Neural crest cell (in vitro differentiated cells): Measurements from ENCODE around the gene TACR1. TPM values are rescaled to one million over a fixed set of nuclear protein-coding genes. Genes with fewer than 3 reads are reported as not detected.

Experiments used
- DNase-seq: peaks from one replicate; pipeline ENCODE4 v3.0.0; 2021; ENCODE audit warnings: low read depth, mixed read lengths, low spot score
- H3K27ac Mint-ChIP-seq: one replicate; pipeline ENCODE4 v1.8.0; 2021; ENCODE audit warnings: mild to moderate bottlenecking, mixed read lengths; ENCODE audit not compliant: unreplicated experiment
- H3K27me3 Mint-ChIP-seq: 2 replicates; pipeline ENCODE4 v1.8.0; 2021; ENCODE audit warnings: low read depth, mild to moderate bottlenecking, mixed read lengths
- H3K36me3 Mint-ChIP-seq: 2 replicates; pipeline ENCODE4 v1.8.0; 2021; ENCODE audit warnings: low read depth, mild to moderate bottlenecking, mixed read lengths
- H3K4me1 Mint-ChIP-seq: 2 replicates; pipeline ENCODE4 v1.8.0; 2021; ENCODE audit warnings: mixed read lengths
- H3K4me3 Mint-ChIP-seq: one replicate; pipeline ENCODE4 v1.8.0; 2021; ENCODE audit warnings: mild to moderate bottlenecking, mixed read lengths
- H3K9me3 Mint-ChIP-seq: 2 replicates; pipeline ENCODE4 v1.8.0; 2021; ENCODE audit warnings: mixed read lengths
- total RNA-seq: library from RNA; stranded (reverse); gene quantifications from 2 replicates; pipeline ENCODE4 v1.2.1, GENCODE V29; 2021
- TF ChIP-seq, protein P1 (sequence below): fragments of 200-600 bp; sonication (generic); conservative IDR thresholded peaks from 2 replicates; pipeline ENCODE4 v1.5.0; 2021; ENCODE audit warnings: antibody characterized with exemption, mild to moderate bottlenecking

TACR1 gene
- total RNA-seq, 1 donor from 2014 or later: 0.30 TPM

DNA sequence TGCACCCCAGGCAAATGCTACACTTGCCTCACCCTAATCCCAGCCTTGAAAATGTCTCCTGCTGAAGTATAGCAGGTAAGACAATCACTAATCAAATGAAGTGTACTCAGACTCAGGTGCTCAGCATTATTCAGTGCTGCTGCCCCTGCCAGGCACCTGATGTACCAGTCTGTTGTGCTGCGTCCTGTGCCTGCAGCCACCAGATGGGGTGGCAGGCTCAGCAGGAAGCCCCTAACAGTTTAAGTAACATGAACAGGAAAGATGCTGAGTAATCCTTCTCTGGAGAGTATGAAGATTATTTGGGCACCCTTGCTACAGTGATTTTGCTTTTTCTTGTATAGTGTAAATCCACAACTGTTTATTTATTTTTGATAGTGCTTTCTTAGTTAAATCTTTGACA is 69.1 kb downstream of the TACR1 start:
- Mint-ChIP-seq H3K4me3 (no peak overlapping the region), H3K9me3 (peaks cover 8% of the 10 kb centered on the region), H3K4me1 (no peaks in the 10 kb centered on the region), H3K27ac (no peak overlapping the region), H3K27me3 (no peaks in the 10 kb centered on the region), H3K36me3 (no peaks in the 10 kb centered on the region)
- TF ChIP-seq, protein P1, sequence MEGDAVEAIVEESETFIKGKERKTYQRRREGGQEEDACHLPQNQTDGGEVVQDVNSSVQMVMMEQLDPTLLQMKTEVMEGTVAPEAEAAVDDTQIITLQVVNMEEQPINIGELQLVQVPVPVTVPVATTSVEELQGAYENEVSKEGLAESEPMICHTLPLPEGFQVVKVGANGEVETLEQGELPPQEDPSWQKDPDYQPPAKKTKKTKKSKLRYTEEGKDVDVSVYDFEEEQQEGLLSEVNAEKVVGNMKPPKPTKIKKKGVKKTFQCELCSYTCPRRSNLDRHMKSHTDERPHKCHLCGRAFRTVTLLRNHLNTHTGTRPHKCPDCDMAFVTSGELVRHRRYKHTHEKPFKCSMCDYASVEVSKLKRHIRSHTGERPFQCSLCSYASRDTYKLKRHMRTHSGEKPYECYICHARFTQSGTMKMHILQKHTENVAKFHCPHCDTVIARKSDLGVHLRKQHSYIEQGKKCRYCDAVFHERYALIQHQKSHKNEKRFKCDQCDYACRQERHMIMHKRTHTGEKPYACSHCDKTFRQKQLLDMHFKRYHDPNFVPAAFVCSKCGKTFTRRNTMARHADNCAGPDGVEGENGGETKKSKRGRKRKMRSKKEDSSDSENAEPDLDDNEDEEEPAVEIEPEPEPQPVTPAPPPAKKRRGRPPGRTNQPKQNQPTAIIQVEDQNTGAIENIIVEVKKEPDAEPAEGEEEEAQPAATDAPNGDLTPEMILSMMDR: no peak
- no peak for DNase-seq

DNA sequence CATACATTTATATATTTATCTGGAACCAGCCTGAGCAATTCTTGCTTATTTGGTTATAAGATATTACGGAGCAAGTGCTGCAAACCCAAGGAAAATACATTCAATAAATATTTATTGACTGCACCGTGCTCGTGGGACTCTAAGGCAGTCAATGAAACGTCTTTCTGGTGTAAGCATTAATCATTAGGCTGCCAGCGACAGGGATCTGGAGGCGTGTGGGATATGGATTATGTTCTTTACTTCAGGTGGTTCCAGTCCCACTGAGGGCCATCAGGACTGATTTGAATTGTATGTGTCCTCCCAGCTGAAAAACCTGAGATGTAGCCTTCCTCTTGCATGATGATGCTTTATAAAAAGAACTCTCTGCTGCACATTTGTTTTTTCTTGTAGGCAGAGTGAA is 75.4 kb downstream of the TACR1 start:
- Mint-ChIP-seq H3K4me1 (no peaks in the 10 kb centered on the region), H3K36me3 (no peaks in the 10 kb centered on the region), H3K27me3 (peaks cover 2% of the 10 kb centered on the region), H3K4me3 (no peak overlapping the region), H3K9me3 (peaks cover 8% of the 10 kb centered on the region), H3K27ac (no peak overlapping the region)
- no peak for DNase-seq
- TF ChIP-seq, protein P1: no peak

DNA sequence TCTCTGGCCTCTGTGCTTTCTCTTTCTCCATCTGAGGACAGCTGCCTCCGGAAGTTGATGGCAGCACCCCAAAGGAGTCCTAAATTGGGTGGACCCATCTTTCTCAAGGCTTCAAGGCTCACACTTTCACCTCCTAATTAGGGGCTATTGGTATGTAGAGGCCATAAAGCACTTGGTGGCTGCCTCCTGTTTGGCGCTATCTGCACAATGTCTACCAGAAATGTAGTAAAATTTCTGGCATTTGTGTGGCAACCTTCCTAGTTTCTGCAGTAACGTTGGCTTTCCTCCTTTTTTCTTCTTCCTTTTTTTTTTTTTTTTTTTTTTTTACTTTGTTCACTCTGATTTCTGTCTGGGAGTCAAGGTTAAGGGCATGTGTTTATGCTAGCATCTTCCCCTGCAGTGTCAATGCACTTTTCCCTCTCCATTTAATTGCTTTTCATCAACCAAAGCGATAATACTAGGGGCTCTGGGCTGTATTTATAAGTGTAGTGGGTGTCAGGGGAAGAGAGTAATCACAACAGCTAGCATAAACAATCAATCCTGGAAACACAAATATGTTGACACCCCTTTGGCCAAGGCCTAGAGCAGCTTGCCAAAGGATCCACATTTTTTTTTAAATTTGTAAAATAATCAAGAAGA is 86.0 kb downstream of the TACR1 start:
- TF ChIP-seq, protein P1: no peak
- H3K4me1 Mint-ChIP-seq: no peaks in the 10 kb centered on the region
- H3K4me3 Mint-ChIP-seq: no peak overlapping the region
- no peak overlapping the region for H3K27ac Mint-ChIP-seq
- no peaks in the 10 kb centered on the region for H3K27me3 Mint-ChIP-seq
- no peaks in the 10 kb centered on the region for H3K36me3 Mint-ChIP-seq
- DNase-seq: no peak
- no peaks in the 10 kb centered on the region for H3K9me3 Mint-ChIP-seq

DNA sequence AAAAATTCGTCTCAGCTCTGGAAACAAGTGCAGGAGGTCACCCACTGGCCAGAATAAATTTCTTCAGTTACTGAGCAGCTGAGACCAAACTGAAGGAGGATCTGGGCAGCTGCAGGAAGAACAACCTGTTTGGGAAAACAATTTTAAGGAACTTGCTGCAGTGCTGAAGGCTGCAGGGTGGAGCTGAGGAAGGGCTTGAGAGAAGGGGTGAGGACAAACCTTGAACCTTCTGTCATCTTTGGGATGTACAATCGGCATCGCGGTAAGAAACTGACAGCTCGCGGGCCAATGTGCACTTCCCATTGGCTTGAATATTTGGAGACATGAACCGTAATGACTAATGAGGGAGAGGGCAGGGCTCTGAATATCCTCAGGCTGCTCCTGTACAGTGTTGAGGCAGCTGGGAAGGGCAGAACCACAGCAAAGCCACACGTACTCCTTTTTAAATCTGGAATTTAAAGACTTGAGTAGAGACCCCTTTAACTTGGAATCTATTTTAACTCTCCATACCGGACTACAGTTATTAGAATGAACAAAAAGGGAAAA is 90.3 kb downstream of the TACR1 start:
- Mint-ChIP-seq H3K27me3 (no peaks in the 10 kb centered on the region), H3K4me1 (no peaks in the 10 kb centered on the region), H3K9me3 (no peaks in the 10 kb centered on the region), H3K27ac (no peak overlapping the region), H3K4me3 (no peak overlapping the region), H3K36me3 (no peaks in the 10 kb centered on the region)
- no peak for DNase-seq
- TF ChIP-seq, protein P1: no peak

DNA sequence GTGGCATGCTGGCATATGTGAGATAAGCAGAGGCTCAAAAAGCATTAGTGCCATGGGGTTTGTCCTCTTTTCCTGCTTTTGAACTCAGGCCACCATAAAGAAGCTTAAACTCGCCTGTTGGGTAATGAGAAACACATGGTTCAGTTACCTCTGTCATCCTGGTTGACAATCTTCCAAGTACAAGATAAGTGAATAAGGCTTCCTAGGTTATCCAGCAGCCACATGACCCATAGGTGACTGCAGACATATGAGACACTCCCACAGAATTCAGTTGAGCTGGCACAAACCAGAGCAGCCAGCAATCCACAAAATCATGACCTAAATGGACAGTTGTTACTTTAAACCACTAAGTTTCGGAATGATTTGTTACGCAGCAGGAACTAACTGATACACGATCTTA is 97.3 kb downstream of the TACR1 start:
- Mint-ChIP-seq H3K27ac (no peak overlapping the region), H3K36me3 (no peaks in the 10 kb centered on the region), H3K27me3 (no peaks in the 10 kb centered on the region), H3K4me1 (no peaks in the 10 kb centered on the region), H3K4me3 (no peak overlapping the region), H3K9me3 (peaks cover 6% of the 10 kb centered on the region)
- no peak for DNase-seq
- TF ChIP-seq, protein P1: no peak
